Loucy (cell line): ENCODE data around the gene AHNAK.

ENCODE experiments used
- H2AFZ ChIP-seq: fragments of 200-600 bp; sonication (generic); 2 replicates; pipeline ENCODE4 v1.6.0; 2016; ENCODE audit warnings: antibody characterized with exemption, mild to moderate bottlenecking, low read length, moderate library complexity
- H3F3A ChIP-seq: fragments of 200-600 bp; 2 replicates; pipeline ENCODE4 v1.6.0; 2016; ENCODE audit warnings: antibody characterized with exemption, low read depth, mild to moderate bottlenecking
- H3K27me3 ChIP-seq: fragments of 200-600 bp; sonication (generic); 2 replicates; pipeline ENCODE4 v1.6.1; 2014; ENCODE audit warnings: low read length, mild to moderate bottlenecking; ENCODE audit not compliant: insufficient read depth, poor library complexity, severe bottlenecking
- H3K36me3 ChIP-seq: fragments of 200-600 bp; sonication (generic); 2 replicates; pipeline ENCODE4 v1.6.1; 2016; ENCODE audit warnings: low read length; ENCODE audit not compliant: insufficient read depth
- H3K4me1 ChIP-seq: fragments of 200-600 bp; sonication (generic); 2 replicates; pipeline ENCODE4 v1.5.1; 2014; ENCODE audit warnings: low read length, mild to moderate bottlenecking; ENCODE audit not compliant: insufficient read depth, poor library complexity, severe bottlenecking
- H3K4me2 ChIP-seq: fragments of 200-600 bp; sonication (generic); 2 replicates; pipeline ENCODE4 v1.6.0; 2014; ENCODE audit warnings: antibody characterized with exemption, low read length, low read depth, mild to moderate bottlenecking; ENCODE audit not compliant: poor library complexity, severe bottlenecking
- H3K4me3 ChIP-seq: fragments of 200-600 bp; sonication (generic); 2 replicates; pipeline ENCODE4 v1.5.1; 2014; ENCODE audit warnings: low read length, mild to moderate bottlenecking, mixed read lengths; ENCODE audit not compliant: poor library complexity, severe bottlenecking
- H3K79me2 ChIP-seq: fragments of 200-600 bp; sonication (generic); 2 replicates; pipeline ENCODE4 v1.6.1; 2014; ENCODE audit warnings: low read length; ENCODE audit not compliant: insufficient read depth
- H3K9ac ChIP-seq: fragments of 200-600 bp; sonication (generic); 2 replicates; pipeline ENCODE4 v1.6.0; 2014; ENCODE audit warnings: mild to moderate bottlenecking, low read depth, low read length, moderate library complexity; ENCODE audit not compliant: poor library complexity, severe bottlenecking
- H3K9me2 ChIP-seq: fragments of 200-600 bp; sonication (generic); replicated peaks from 2 replicates; pipeline ENCODE4 v1.6.1; 2016; ENCODE audit warnings: low read depth, low read length, mixed read lengths
- H3K9me3 ChIP-seq: fragments of 200-600 bp; sonication (generic); 2 replicates; pipeline ENCODE4 v1.6.1; 2014; ENCODE audit warnings: mild to moderate bottlenecking, antibody characterized with exemption, low read length, low read depth; ENCODE audit not compliant: insufficient read depth
- H4K20me1 ChIP-seq: fragments of 200-600 bp; sonication (generic); 2 replicates; pipeline ENCODE4 v1.6.0; 2014; ENCODE audit warnings: antibody characterized with exemption, low read length, mild to moderate bottlenecking; ENCODE audit not compliant: insufficient read depth, poor library complexity, severe bottlenecking
- CTCF ChIP-seq: fragments of 200-600 bp; sonication (generic); conservative IDR thresholded peaks from 2 replicates; pipeline ENCODE4 v1.5.1; 2014; ENCODE audit warnings: mild to moderate bottlenecking, antibody characterized with exemption, low read length
- EZH2phosphoT487 ChIP-seq: fragments of 200-600 bp; IDR thresholded peaks from 2 replicates; pipeline ENCODE4 v1.6.1; 2018; ENCODE audit warnings: antibody characterized with exemption, mild to moderate bottlenecking, moderate library complexity, borderline replicate concordance

AHNAK gene

GRCh38 chr11:62390722-62391121 is 155.9 kb downstream of the AHNAK start:
- no peaks in the 10 kb centered on the region for H3K9me2 ChIP-seq
- no peaks in the 10 kb centered on the region for H3K27me3 ChIP-seq
- no peaks in the 10 kb centered on the region for H3K79me2 ChIP-seq
- H3F3A ChIP-seq = no peaks in the 10 kb centered on the region
- no peak overlapping the region for H3K4me2 ChIP-seq
- no peak overlapping the region for H3K4me3 ChIP-seq
- H3K4me1 ChIP-seq = no peaks in the 10 kb centered on the region
- H4K20me1 ChIP-seq = no peaks in the 10 kb centered on the region
- no peak for TF ChIP-seq CTCF
- H2AFZ ChIP-seq = no peak overlapping the region
- no peaks in the 10 kb centered on the region for H3K36me3 ChIP-seq
- no peak overlapping the region for H3K9ac ChIP-seq
- H3K9me3 ChIP-seq = no peaks in the 10 kb centered on the region

- no peaks in the 10 kb centered on the region for H3K36me3 ChIP-seq
- H3K9me2 ChIP-seq = no peaks in the 10 kb centered on the region
- no peak overlapping the region for H3K4me2 ChIP-seq
- H3K9ac ChIP-seq = no peak overlapping the region
- H2AFZ ChIP-seq = no peak overlapping the region
- H3K4me3 ChIP-seq = no peak overlapping the region
- no peaks in the 10 kb centered on the region for H4K20me1 ChIP-seq
- no peaks in the 10 kb centered on the region for H3F3A ChIP-seq
- H3K79me2 ChIP-seq = no peaks in the 10 kb centered on the region
- no peaks in the 10 kb centered on the region for H3K4me1 ChIP-seq
- H3K9me3 ChIP-seq = no peaks in the 10 kb centered on the region
- TF ChIP-seq CTCF (no peak), EZH2phosphoT487 (no peak)
- H3K27me3 ChIP-seq = no peaks in the 10 kb centered on the region
These were observed 156.4 kb downstream of the AHNAK start for GRCh38 chr11:62390237-62390636.

- no peak overlapping the region for H3K9ac ChIP-seq
- no peaks in the 10 kb centered on the region for H3K79me2 ChIP-seq
- H3K9me3 ChIP-seq = no peaks in the 10 kb centered on the region
- no peaks in the 10 kb centered on the region for H3F3A ChIP-seq
- H3K4me2 ChIP-seq = no peak overlapping the region
- no peaks in the 10 kb centered on the region for H3K36me3 ChIP-seq
- H3K4me1 ChIP-seq = no peaks in the 10 kb centered on the region
- TF ChIP-seq EZH2phosphoT487 (no peak), CTCF (no peak)
- H3K9me2 ChIP-seq = no peaks in the 10 kb centered on the region
- no peaks in the 10 kb centered on the region for H3K27me3 ChIP-seq
- no peaks in the 10 kb centered on the region for H4K20me1 ChIP-seq
- H3K4me3 ChIP-seq = no peak overlapping the region
- no peak overlapping the region for H2AFZ ChIP-seq
These were observed 157.6 kb downstream of the AHNAK start for GRCh38 chr11:62388999-62389398.
